ENCODE results near the gene ELOVL6. TPM values are rescaled to one million over a fixed set of nuclear protein-coding genes. Genes with fewer than 3 reads are reported as not detected.
"Not testable (repeated sequence)": the region's sequence is repeated elsewhere in the genome, so short reads cannot be mapped to it uniquely, and the experiment has no call there.

ELOVL6 gene
- total RNA-seq, 4 donors from 2014 or later: 5.5 to 12.9 (median 9.7) TPM; not detected in 1

- Histone ChIP-seq H3K4me1 (no peaks in the 10 kb centered on the region), H3K9me3 (no peaks in the 10 kb centered on the region), H3K27ac (peak overlapping the region; percentile 74 to 91), H3K4me3 (peak overlapping the region; percentile 49 to 66), H3K36me3 (no peaks in the 10 kb centered on the region), H3K27me3 (no peaks in the 10 kb centered on the region)
- intact Hi-C loops (cut with DNase I; ENCODE audit: low total_unique reads): no loop called here
- peak in 1 of 2 donors; percentile 40 for DNase-seq
- TF ChIP-seq POLR2A (IDR thresholded peaks at IDR 0.05) (no peak), CTCF (IDR thresholded peaks at IDR 0.05) (no peak)
Observed at GRCh38 chr4:110196871-110197528, 1.4 kb downstream of the ELOVL6 start.

DNA sequence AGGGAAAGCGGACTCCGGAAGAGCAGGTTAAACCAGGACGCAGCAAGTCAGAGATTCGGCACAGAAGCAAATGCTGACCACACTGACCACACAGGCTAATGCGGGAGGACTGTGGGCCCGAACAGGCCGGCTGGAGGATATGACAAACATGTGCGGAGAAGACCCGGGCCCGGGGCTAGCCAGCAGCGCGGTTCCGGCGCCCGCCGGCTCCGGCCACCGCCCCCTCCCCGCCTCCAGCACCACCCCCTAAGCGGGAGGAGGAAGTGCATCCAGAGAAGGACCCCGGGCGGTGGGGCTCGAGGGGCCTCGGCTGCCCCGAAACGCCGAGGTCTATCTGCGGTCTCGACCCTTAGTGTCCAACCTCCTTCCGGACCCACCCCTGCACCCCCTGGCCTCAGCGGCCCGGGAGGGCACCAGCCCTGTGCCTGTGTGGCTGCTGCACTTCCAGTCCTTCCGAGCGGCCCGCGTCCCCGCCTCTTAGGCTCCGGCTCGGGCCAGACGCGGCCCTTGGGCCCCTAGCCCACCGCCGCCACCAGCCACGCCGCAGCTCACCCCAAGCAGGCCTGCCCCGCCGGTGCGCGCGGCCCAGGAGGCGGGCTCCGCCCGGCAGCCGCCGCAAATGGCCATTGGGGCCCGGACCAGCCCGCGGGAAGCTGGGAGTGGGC, 2.1 kb downstream of the ELOVL6 start:
- peak; percentile 23 to 53 for DNase-seq

DNA sequence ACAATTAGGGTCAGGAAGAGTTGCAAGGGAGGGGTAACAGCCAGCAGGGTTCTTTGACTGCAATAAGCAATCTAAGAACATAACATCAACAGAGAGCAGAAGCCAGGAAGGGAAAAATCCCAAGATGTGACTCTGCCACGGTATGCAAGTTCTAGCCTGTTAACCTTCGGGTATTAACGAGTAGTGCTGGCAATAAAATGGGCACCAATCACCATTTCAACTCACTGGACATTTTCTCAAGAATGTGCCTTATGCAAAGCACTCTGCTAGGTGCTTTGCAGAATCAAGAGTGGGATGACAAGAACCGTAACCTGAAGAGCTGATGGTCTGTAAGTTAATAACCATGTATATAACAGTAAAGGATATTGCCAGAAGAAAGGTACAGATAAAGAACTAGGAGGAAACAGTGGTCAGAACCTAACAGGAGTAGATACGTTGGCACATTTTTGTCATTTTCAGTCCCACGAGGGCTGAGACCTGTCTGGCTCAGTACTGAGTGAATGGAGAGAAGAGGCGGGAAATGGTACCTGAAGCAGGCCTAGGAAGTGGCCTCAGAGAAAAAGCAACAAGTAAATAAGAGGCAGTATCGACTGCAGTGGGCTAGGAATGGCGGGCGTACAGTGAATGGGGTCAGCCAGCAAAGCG, 2.7 kb downstream of the ELOVL6 start:
- Histone ChIP-seq H3K4me1 (no peaks in the 10 kb centered on the region), H3K9me3 (no peaks in the 10 kb centered on the region), H3K27me3 (no peaks in the 10 kb centered on the region), H3K4me3 (peak overlapping the region; percentile 49 to 66), H3K27ac (peak overlapping the region; percentile 74 to 91), H3K36me3 (no peaks in the 10 kb centered on the region)
- intact Hi-C loops (cut with DNase I; ENCODE audit: low total_unique reads): no loop called here
- DNase-seq: no peak
- TF ChIP-seq CTCF (IDR thresholded peaks at IDR 0.05) (no peak), POLR2A (IDR thresholded peaks at IDR 0.05) (no peak)

More for the DNA sequence above, 2.1 kb downstream of the ELOVL6 start:
- no peaks in the 10 kb centered on the region for H3K27me3 ChIP-seq
- no peaks in the 10 kb centered on the region for H3K9me3 ChIP-seq
- intact Hi-C loops (cut with DNase I; ENCODE audit: low total_unique reads): no loop called here
- TF ChIP-seq POLR2A (IDR thresholded peaks at IDR 0.05): peak; percentile 10 to 29
- TF ChIP-seq CTCF (IDR thresholded peaks at IDR 0.05): no peak
- peak overlapping the region; percentile 74 to 91 for H3K27ac ChIP-seq
- no peaks in the 10 kb centered on the region for H3K36me3 ChIP-seq
- no peaks in the 10 kb centered on the region for H3K4me1 ChIP-seq
- H3K4me3 ChIP-seq: peak overlapping the region; percentile 49 to 66

DNA sequence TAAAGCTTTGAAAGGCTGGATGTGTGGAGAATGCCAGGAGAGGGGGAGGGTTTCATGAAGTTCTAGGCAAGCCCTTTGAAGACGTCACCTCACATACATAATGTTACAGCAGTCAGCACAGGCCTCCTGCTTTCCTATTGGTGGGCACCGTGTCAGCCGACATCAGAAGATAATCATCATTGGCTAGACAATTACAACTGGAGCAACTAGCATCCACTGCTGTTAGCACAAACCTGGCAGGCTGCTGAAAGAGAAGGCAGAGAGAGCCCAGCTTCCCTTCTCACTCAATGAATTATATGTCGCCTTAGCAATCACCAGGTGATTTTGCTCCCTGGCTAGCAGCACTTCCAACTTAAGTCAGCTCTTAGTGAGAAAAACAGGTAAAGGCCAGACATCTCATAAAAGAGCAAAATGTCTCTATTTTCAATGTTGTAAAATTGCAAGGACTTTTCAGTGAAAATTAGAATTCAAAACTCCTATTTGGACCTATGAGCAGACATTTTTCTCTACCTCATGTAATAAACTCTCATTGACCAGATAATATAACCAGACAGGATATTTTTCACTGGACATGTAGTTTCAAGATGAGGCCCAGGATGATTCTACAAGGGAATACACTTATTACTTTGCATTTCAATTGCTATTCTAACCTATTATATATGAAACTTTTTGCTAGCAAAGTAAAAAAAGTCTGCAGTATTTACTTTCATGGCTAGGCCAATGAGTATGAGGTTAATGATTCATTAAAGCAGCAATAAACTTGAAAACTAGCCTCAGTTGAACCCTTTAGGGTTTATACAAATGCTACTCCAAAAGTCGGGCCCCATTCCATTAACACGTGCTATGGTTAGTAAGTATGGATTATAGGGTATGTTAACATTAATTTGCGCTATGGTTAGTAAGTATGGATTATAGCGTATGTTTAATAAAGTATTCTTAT, 4.3 kb downstream of the ELOVL6 start:
- intact Hi-C loops (cut with DNase I; ENCODE audit: low total_unique reads): no loop called here

GRCh38 chr4:110193287-110193686, 5.1 kb downstream of the ELOVL6 start:
- H3K27me3 ChIP-seq; H3K4me3 ChIP-seq; intact Hi-C loops (cut with DNase I; ENCODE audit: low total_unique reads); H3K9me3 ChIP-seq; DNase-seq; H3K4me1 ChIP-seq; H3K36me3 ChIP-seq: not testable (repeated sequence)
- peak overlapping the region in 1 of 2 donors; percentile 52 for H3K27ac ChIP-seq

More for the DNA sequence above, 4.3 kb downstream of the ELOVL6 start:
- Histone ChIP-seq H3K4me3 (no peak overlapping the region), H3K27me3 (no peaks in the 10 kb centered on the region), H3K27ac (peak overlapping the region; percentile 31 to 61), H3K36me3 (no peaks in the 10 kb centered on the region), H3K9me3 (no peaks in the 10 kb centered on the region), H3K4me1 (no peaks in the 10 kb centered on the region)
- peak; percentile 74 to 89 for DNase-seq
- TF ChIP-seq CTCF (IDR thresholded peaks at IDR 0.05): no peak
- TF ChIP-seq POLR2A (IDR thresholded peaks at IDR 0.05): peak; percentile 30 to 37
